Fibroblast of villous mesenchyme (primary cell): ENCODE results near the gene RAB6B. TPM values are rescaled to one million over a fixed set of nuclear protein-coding genes. Genes with fewer than 3 reads are reported as not detected.

ENCODE experiments used
- DNase-seq: peaks from one replicate; pipeline ENCODE4 v3.0.0-alpha.2; 2010; ENCODE audit warnings: low read depth
- H3K4me3 ChIP-seq: 2 replicates; pipeline ENCODE4 v1.5.1; 2011; ENCODE audit warnings: low read depth, mild to moderate bottlenecking, low read length
- CTCF ChIP-seq: IDR thresholded peaks from 2 replicates; pipeline ENCODE4 v1.5.1; 2012; ENCODE audit warnings: low read depth, mild to moderate bottlenecking, low read length; ENCODE audit not compliant: insufficient read depth
- total RNA-seq: library from RNA; depleted of rRNA; stranded (reverse); fragments of >200 nt; gene quantifications from 2 replicates; pipeline ENCODE4 v1.2.3, GENCODE V29; 2012

Gene RAB6B
- total RNA-seq, 1 donor, result 0.86 TPM

DNA sequence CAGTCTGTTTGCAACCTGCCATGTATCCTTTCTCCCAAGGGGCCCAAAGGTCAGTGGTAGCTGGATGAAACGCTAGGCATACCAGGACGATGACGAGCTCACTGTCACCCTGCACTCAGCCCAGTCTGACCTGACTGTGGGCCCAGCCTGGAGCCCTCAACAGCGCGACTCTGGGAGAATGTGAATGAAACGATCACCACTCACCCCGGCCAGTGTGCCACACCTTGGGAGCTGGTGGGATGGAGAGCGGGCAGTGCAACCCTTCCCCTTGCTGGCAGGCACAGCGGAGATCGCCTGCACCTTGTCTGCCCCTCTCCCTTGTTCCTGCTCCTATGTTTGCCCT, 62.9 kb downstream of the RAB6B start:
- DNase-seq, result no peak
- H3K4me3 ChIP-seq, result no peak overlapping the region
- no peak for TF ChIP-seq CTCF

- no peak for TF ChIP-seq CTCF
- no peak overlapping the region for H3K4me3 ChIP-seq
- no peak for DNase-seq
Measured at GRCh38 chr3:133831966-133832801, 63.5 kb downstream of the RAB6B start.

DNA sequence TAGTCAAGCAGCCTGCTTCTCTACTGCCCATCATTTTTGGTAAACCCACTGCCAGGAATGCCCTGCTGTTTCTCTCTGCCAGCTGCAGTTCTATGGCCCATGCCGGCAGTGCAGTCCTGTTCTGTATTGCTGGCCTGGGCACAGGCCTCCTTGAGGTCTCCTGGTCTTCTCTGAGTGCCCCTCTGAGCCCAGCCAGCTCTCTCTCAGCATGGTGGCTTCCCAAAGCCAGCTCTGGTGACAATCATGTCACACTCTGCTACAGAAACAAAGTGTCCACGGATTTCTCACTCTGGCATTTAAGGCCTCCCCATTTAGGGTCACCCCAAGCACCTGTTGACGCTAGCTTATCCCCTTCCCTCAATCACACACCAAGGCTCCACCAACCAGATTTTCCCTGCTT, 65.6 kb downstream of the RAB6B start:
- no peak for TF ChIP-seq CTCF
- DNase-seq, result no peak
- no peak overlapping the region for H3K4me3 ChIP-seq

GRCh38 chr3:133829310-133829707, 66.4 kb downstream of the RAB6B start:
- no peak overlapping the region for H3K4me3 ChIP-seq
- no peak for TF ChIP-seq CTCF
- DNase-seq, result no peak

- DNase-seq, result no peak
- TF ChIP-seq CTCF, result no peak
Measured at GRCh38 chr3:133828576-133829309, 66.9 kb downstream of the RAB6B start.

DNA sequence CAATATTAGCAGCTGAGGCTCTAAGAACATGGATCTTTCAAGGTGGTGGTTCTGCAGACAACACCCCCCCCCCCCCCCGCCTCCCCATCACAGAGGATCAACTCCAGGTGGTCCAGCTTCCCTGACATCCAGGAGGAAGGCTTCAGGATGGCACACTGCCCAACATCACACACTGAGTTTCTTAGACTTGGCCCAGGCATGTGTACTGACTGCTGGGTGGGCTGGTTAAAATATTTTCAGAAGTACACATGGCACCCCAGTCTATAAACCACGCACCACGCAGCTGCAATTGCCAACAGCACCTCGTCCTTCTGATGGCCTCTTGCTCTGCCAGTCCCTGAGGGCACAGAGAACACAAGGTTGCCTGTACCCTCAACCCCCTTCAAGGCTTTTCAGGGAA, 68.0 kb downstream of the RAB6B start:
- no peak for TF ChIP-seq CTCF
- DNase-seq, result no peak
- H3K4me3 ChIP-seq, result no peak overlapping the region

More at GRCh38 chr3:133828576-133829309, 66.9 kb downstream of the RAB6B start:
- H3K4me3 ChIP-seq, result no peak overlapping the region
